HL-60 (cell line): ENCODE results near the gene CTNNA3.
A peak's percentile ranks its signal among the peaks of the same experiment; 100 is the strongest.
"Not testable (repeated sequence)": the region's sequence is repeated elsewhere in the genome, so short reads cannot be mapped to it uniquely, and the experiment has no call there.

Experiments
- DNase-seq, 2 experiments: peaks; one replicate each; pipeline ENCODE4 v3.0.0-alpha.2; 2010 to 2020; ENCODE audit warnings: low read depth in 1 of 2, low spot score in 1 of 2
- H3K27ac ChIP-seq: fragments of 250-450 bp; sonication (Bioruptor Pico); replicated peaks from 2 replicates; pipeline ENCODE4 v1.5.1; 2020; ENCODE audit warnings: mild to moderate bottlenecking, moderate library complexity
- H3K27me3 ChIP-seq: fragments of 250-450 bp; sonication (Bioruptor Pico); 2 replicates; pipeline ENCODE4 v1.5.1; 2021; ENCODE audit warnings: mild to moderate bottlenecking, moderate library complexity; ENCODE audit not compliant: insufficient read depth, poor library complexity, severe bottlenecking
- H3K4me3 ChIP-seq: replicated peaks from 2 replicates; pipeline ENCODE4 v1.5.1; 2011; ENCODE audit warnings: mild to moderate bottlenecking, control low read depth, low read length; ENCODE audit not compliant: insufficient read depth
- CTCF ChIP-seq: IDR thresholded peaks from one replicate; pipeline ENCODE4 v1.5.1; 2011; ENCODE audit warnings: low read length, control low read depth, inconsistent platforms; ENCODE audit not compliant: insufficient read depth
- GABPA ChIP-seq: IDR thresholded peaks from 2 replicates; pipeline ENCODE4 v1.6.1; 2012; ENCODE audit warnings: low read depth
- POLR2AphosphoS5 ChIP-seq: IDR thresholded peaks from 2 replicates; pipeline ENCODE4 v1.6.1; 2012; ENCODE audit warnings: low read depth
- SPI1 ChIP-seq: IDR thresholded peaks from 2 replicates; pipeline ENCODE4 v1.6.1; 2012; ENCODE audit warnings: low read depth, mild to moderate bottlenecking, borderline replicate concordance
- TF ChIP-seq, protein P1 (sequence below): IDR thresholded peaks from 2 replicates; pipeline ENCODE4 v1.6.1; 2012; ENCODE audit warnings: low read depth; ENCODE audit not compliant: insufficient replicate concordance

Gene CTNNA3

DNA sequence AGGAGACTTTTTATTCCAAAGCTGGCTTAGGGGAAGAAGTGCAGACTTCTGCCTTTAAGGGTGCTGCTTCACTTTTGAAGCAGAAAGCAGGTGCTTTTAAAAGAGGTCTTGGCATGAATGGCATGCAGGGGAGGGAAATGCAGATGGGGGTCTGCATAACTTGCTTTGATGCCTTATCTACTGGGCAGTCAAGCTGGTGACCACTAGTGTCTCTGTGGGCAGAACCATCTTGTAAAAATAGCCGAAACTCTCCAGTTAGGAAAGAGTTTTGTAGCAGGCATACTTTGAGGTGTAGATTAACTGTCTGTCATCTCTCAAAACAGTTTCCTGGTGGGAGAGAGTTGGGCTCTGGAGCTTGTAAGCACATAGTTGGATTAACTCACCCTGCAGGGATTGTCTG is 9.9 kb upstream of the CTNNA3 start:
- no peaks in the 10 kb centered on the region for H3K27me3 ChIP-seq
- H3K4me3 ChIP-seq, result no peak overlapping the region
- no peak overlapping the region for H3K27ac ChIP-seq
- DNase-seq, result no peak
- TF ChIP-seq, protein P1, sequence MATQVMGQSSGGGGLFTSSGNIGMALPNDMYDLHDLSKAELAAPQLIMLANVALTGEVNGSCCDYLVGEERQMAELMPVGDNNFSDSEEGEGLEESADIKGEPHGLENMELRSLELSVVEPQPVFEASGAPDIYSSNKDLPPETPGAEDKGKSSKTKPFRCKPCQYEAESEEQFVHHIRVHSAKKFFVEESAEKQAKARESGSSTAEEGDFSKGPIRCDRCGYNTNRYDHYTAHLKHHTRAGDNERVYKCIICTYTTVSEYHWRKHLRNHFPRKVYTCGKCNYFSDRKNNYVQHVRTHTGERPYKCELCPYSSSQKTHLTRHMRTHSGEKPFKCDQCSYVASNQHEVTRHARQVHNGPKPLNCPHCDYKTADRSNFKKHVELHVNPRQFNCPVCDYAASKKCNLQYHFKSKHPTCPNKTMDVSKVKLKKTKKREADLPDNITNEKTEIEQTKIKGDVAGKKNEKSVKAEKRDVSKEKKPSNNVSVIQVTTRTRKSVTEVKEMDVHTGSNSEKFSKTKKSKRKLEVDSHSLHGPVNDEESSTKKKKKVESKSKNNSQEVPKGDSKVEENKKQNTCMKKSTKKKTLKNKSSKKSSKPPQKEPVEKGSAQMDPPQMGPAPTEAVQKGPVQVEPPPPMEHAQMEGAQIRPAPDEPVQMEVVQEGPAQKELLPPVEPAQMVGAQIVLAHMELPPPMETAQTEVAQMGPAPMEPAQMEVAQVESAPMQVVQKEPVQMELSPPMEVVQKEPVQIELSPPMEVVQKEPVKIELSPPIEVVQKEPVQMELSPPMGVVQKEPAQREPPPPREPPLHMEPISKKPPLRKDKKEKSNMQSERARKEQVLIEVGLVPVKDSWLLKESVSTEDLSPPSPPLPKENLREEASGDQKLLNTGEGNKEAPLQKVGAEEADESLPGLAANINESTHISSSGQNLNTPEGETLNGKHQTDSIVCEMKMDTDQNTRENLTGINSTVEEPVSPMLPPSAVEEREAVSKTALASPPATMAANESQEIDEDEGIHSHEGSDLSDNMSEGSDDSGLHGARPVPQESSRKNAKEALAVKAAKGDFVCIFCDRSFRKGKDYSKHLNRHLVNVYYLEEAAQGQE, result no peak
- TF ChIP-seq SPI1, result no peak
- no peak for TF ChIP-seq GABPA
- TF ChIP-seq POLR2AphosphoS5, result no peak
- TF ChIP-seq CTCF, result no peak

DNA sequence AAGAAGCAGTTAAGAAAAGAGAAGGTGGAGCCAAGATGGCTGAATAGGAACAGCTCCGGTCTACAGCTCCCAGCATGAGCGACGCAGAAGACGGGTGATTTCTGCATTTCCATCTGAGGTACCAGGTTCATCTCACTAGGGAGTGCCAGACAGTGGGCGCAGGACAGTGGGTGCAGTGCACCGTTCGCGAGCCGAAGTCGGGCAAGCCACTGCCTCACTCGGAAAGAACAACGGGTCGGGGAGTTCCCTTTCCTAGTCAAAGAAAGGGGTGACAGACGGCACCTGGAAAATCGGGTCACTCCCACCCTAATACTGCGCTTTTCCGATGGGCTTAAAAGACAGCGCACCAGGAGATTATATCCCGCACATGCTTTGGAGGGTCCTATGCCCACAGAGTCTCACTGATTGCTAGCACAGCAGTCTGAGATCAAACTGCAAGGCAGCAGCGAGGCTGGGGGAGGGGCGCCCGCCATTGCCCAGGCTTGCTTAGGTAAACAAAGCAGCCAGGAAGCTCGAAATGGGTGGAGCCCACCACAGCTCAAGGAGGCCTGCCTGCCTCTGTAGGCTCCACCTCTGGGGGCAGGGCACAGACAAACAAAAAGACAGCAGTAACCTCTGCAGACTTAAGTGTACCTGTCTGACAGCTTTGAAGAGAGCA is 3.7 kb upstream of the CTNNA3 start:
- H3K27ac ChIP-seq, H3K4me3 ChIP-seq, DNase-seq, H3K27me3 ChIP-seq: not testable (repeated sequence)

DNA sequence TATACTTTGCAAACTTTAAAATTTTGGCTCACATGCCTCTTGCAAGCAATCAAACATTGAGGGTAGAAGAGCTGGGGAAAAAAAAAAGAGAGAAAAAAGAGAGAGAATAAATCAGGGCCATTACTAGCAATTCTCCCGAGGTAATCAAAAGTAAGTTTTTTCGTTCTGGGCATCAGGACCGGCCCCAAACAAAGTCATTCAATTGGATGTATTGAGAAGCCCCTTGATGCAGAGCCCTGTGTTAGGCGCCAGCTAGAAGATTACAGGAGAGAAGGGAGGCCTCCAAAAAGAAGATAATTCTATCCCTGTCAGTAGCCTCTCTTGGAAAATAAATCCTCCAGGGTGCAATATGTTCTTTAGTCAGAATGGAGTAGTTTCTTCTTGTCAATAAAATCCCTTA is 2.2 kb upstream of the CTNNA3 start:
- H3K27ac ChIP-seq, result no peak overlapping the region
- no peak for DNase-seq
- TF ChIP-seq CTCF (no peak), SPI1 (no peak), GABPA (no peak), POLR2AphosphoS5 (no peak)
- TF ChIP-seq, protein P1, result no peak
- no peak overlapping the region for H3K4me3 ChIP-seq
- peaks cover 10% of the 10 kb centered on the region for H3K27me3 ChIP-seq

GRCh38 chr10:67697724-67698131 is 1.7 kb upstream of the CTNNA3 start:
- TF ChIP-seq CTCF (peak; percentile 27), GABPA (no peak)
- TF ChIP-seq, protein P1, result no peak
- DNase-seq, result peak in 1 of 2 experiments; percentile 9
- no peak overlapping the region for H3K4me3 ChIP-seq
- H3K27me3 ChIP-seq, result peaks cover 10% of the 10 kb centered on the region
- H3K27ac ChIP-seq, result no peak overlapping the region
